K562 (cell line): ENCODE results near the gene PDK1. TPM values are rescaled to one million over a fixed set of nuclear protein-coding genes. Genes with fewer than 3 reads are reported as not detected.

Experiments
- BRD4 ChIP-seq: fragments of 200-600 bp; sonication (generic); IDR thresholded peaks from 2 replicates; pipeline ENCODE4 v1.6.1; 2017; ENCODE audit warnings: inconsistent platforms
- DNMT1 ChIP-seq: fragments of 450-650 bp; IDR thresholded peaks from 2 replicates; pipeline ENCODE4 v1.6.1; 2016; ENCODE audit warnings: antibody characterized with exemption, mild to moderate bottlenecking
- FOXA3 ChIP-seq, 2 experiments: fragments of 450-650 bp in 1 of 2; sonication (generic) in 1 of 2; formaldehyde crosslinking; IDR thresholded peaks in 1 of 2; conservative IDR thresholded peaks in 1 of 2; 2 replicates each; pipeline versions ENCODE4 v1.4.0 to v1.8.0; 2020 to 2022; ENCODE audit warnings: mild to moderate bottlenecking in 2 of 2, missing genetic modification reagents in 1 of 2
- HNRNPL ChIP-seq: fragments of 200-400 bp; formaldehyde crosslinking; IDR thresholded peaks from 2 replicates; pipeline ENCODE4 v1.6.1; 2017; ENCODE audit warnings: low read depth, mild to moderate bottlenecking, low read length
- NR2C2 ChIP-seq, 2 experiments: fragments of 200-800 bp in 1 of 2; sonication (Bioruptor generic) in 1 of 2; sonication (generic) in 1 of 2; formaldehyde crosslinking in 1 of 2; IDR thresholded peaks; 2 replicates each; pipeline versions ENCODE4 v1.6.1 to v1.8.0; 2016 to 2022; ENCODE audit warnings: mild to moderate bottlenecking in 1 of 2, missing compliant biosample characterization in 1 of 2, missing genetic modification characterization in 1 of 2, missing genetic modification reagents in 1 of 2
- OTX1 ChIP-seq: fragments of 450-650 bp; formaldehyde crosslinking; IDR thresholded peaks from 2 replicates; pipeline ENCODE4 v1.4.0; 2022; ENCODE audit warnings: mild to moderate bottlenecking
- RAD51 ChIP-seq: fragments of 450-650 bp; IDR thresholded peaks from 2 replicates; pipeline ENCODE4 v1.7.1; 2016; ENCODE audit warnings: low read depth, mild to moderate bottlenecking, borderline replicate concordance
- SMC3 ChIP-seq: conservative IDR thresholded peaks from 2 replicates; pipeline ENCODE4 v1.6.1; 2011; ENCODE audit warnings: low read depth, low read length, improper control_type of control experiment; ENCODE audit not compliant: insufficient read depth
- XRCC3 ChIP-seq: fragments of 450-650 bp; IDR thresholded peaks from 2 replicates; pipeline ENCODE4 v1.6.1; 2017; ENCODE audit warnings: mild to moderate bottlenecking, moderate library complexity
- ZNF212 ChIP-seq: fragments of 450-650 bp; formaldehyde crosslinking; IDR thresholded peaks from 2 replicates; pipeline ENCODE4 v1.4.0; 2020; ENCODE audit warnings: mild to moderate bottlenecking
- ZNF354B ChIP-seq: fragments of 250-450 bp; sonication (Bioruptor Pico); IDR thresholded peaks from 2 replicates; pipeline ENCODE4 v1.4.0; 2020
- polyA plus RNA-seq, 8 experiments: library from polyadenylated mRNA; depleted of rRNA in 4 of 8; stranded (reverse) in 5 of 8; unstranded in 3 of 8; fragments of >200 nt; fragmentation: Nextera tagmentation in 2 of 8; fragmentation: Illumina TruSeq in 1 of 8; extraction: Ambion mirVana in 2 of 8; extraction: Trizol in 1 of 8; gene quantifications; 2 replicates each; pipeline versions ENCODE4 v1.2.1 to v1.2.3, GENCODE V29; 2011 to 2014; ENCODE audit warnings: inconsistent platforms in 1 of 8, missing spikeins in 1 of 8
- total RNA-seq, 7 experiments: library from RNA; depleted of rRNA in 6 of 7; stranded (reverse); fragments of >200 nt in 6 of 7; fragmentation: Illumina TruSeq in 2 of 7; extraction: Trizol in 2 of 7; gene quantifications; 2 replicates each; pipeline versions ENCODE4 v1.2.1 to v1.2.3, GENCODE V29; 2011 to 2021; ENCODE audit warnings: low replicate concordance in 1 of 7
- TF ChIP-seq, protein P1 (sequence below), 2 experiments: fragments of 150-350 bp in 1 of 2; IDR thresholded peaks; 2 replicates each; pipeline ENCODE4 v1.6.1; 2012 to 2016; ENCODE audit warnings: low read depth in 2 of 2, low read length in 2 of 2, mild to moderate bottlenecking in 1 of 2, moderate library complexity in 1 of 2
- TF ChIP-seq, protein P2 (sequence below): sonication (generic); formaldehyde crosslinking; IDR thresholded peaks from 2 replicates; pipeline ENCODE4 v1.8.0; 2022; ENCODE audit warnings: mild to moderate bottlenecking, missing genetic modification reagents
- TF ChIP-seq, protein P3 (sequence below): fragments of 450-650 bp; IDR thresholded peaks from 2 replicates; pipeline ENCODE4 v1.6.1; 2016; ENCODE audit warnings: missing biosample characterization, missing genetic modification characterization
- TF ChIP-seq, protein P4 (sequence below): sonication (generic); formaldehyde crosslinking; IDR thresholded peaks from 2 replicates; pipeline ENCODE4 v1.8.1; 2023; ENCODE audit warnings: mild to moderate bottlenecking, missing genetic modification reagents
- TF ChIP-seq, protein P5 (sequence below): sonication (generic); formaldehyde crosslinking; IDR thresholded peaks from 2 replicates; pipeline ENCODE4 v1.9.0; 2022; ENCODE audit warnings: mild to moderate bottlenecking, missing genetic modification reagents
- TF ChIP-seq, protein P6 (sequence below): fragments of 450-650 bp; formaldehyde crosslinking; IDR thresholded peaks from 2 replicates; pipeline ENCODE4 v1.4.0; 2022; ENCODE audit warnings: mild to moderate bottlenecking, moderate library complexity

Gene PDK1
- total and polyA plus RNA-seq, 9 of the 15 experiments (the other 6 are each of a cell fraction or from before 2014, with no cell fraction given), result 3.5 to 176 (median 13.9) TPM

DNA sequence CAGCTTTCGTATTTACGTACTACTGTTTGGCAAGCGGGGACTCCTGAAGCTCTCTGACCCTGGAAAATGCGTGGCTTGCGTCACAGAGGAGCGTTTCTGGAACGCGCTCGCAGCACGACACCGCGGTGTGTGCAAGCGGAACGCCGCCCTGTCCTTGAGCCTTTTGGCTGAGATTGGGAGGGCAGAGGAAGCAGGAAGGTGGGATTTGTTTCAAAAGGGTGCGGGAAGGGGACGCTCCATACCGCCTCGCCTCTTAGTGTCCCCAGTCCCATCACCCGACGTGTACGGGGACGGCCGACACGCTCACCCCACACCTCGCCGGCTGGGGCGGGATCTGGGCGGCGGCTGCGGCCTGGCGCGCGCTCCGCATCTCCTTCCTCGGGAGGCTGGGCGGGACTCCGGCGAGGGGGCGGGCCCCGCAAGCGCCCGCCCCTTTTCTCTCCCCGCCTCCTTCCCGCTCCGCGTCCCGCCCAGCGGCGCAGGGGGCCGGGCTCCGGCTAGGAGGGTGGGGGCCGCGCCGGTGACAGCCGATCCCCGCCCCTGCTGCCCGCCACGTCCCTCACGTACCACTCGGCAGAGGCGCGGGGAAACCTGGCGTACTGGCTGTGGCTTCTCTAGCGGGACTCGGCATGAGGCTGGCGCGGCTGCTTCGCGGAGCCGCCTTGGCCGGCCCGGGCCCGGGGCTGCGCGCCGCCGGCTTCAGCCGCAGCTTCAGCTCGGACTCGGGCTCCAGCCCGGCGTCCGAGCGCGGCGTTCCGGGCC is at the start of gene PDK1 (continued):
- TF ChIP-seq, protein P1, sequence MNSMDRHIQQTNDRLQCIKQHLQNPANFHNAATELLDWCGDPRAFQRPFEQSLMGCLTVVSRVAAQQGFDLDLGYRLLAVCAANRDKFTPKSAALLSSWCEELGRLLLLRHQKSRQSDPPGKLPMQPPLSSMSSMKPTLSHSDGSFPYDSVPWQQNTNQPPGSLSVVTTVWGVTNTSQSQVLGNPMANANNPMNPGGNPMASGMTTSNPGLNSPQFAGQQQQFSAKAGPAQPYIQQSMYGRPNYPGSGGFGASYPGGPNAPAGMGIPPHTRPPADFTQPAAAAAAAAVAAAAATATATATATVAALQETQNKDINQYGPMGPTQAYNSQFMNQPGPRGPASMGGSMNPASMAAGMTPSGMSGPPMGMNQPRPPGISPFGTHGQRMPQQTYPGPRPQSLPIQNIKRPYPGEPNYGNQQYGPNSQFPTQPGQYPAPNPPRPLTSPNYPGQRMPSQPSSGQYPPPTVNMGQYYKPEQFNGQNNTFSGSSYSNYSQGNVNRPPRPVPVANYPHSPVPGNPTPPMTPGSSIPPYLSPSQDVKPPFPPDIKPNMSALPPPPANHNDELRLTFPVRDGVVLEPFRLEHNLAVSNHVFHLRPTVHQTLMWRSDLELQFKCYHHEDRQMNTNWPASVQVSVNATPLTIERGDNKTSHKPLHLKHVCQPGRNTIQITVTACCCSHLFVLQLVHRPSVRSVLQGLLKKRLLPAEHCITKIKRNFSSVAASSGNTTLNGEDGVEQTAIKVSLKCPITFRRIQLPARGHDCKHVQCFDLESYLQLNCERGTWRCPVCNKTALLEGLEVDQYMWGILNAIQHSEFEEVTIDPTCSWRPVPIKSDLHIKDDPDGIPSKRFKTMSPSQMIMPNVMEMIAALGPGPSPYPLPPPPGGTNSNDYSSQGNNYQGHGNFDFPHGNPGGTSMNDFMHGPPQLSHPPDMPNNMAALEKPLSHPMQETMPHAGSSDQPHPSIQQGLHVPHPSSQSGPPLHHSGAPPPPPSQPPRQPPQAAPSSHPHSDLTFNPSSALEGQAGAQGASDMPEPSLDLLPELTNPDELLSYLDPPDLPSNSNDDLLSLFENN (IDR thresholded peaks at IDR 0.05; ENCODE audit: low read depth in 2 of 2, low read length in 2 of 2), result peak in 1 of 2 experiments; percentile 47; a peak in 1 of 4 replicates
- TF ChIP-seq BRD4 (no peak), FOXA3 (CRISPR knock-in tag; conservative IDR thresholded peaks at IDR 0.05 in 1 of 2, IDR thresholded peaks at IDR 0.05 in 1 of 2) (no peak; a peak in 1 of 4 replicates), ZNF354B (CRISPR knock-in tag) (no peak), XRCC3 (no peak), RAD51 (no peak), DNMT1 (no peak), NR2C2 (CRISPR knock-in tag; IDR thresholded peaks at IDR 0.05) (peak; percentile 65; the same call in 1 of the 2 replicates), NR2C2 (tag; IDR thresholded peaks at IDR 0.05) (peak; percentile 78), ZNF212 (no peak), HNRNPL (no peak), OTX1 (peak; percentile 58; the same call in 1 of the 2 replicates), SMC3 (no peak)
- TF ChIP-seq, protein P2, sequence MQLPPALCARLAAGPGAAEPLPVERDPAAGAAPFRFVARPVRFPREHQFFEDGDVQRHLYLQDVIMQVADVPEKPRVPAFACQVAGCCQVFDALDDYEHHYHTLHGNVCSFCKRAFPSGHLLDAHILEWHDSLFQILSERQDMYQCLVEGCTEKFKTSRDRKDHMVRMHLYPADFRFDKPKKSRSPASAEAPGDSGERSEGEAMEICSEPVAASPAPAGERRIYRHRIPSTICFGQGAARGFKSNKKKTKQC (CRISPR knock-in tag), result peak; percentile 81
- TF ChIP-seq, protein P3, sequence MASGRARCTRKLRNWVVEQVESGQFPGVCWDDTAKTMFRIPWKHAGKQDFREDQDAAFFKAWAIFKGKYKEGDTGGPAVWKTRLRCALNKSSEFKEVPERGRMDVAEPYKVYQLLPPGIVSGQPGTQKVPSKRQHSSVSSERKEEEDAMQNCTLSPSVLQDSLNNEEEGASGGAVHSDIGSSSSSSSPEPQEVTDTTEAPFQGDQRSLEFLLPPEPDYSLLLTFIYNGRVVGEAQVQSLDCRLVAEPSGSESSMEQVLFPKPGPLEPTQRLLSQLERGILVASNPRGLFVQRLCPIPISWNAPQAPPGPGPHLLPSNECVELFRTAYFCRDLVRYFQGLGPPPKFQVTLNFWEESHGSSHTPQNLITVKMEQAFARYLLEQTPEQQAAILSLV (tag), result no peak
- TF ChIP-seq, protein P4, sequence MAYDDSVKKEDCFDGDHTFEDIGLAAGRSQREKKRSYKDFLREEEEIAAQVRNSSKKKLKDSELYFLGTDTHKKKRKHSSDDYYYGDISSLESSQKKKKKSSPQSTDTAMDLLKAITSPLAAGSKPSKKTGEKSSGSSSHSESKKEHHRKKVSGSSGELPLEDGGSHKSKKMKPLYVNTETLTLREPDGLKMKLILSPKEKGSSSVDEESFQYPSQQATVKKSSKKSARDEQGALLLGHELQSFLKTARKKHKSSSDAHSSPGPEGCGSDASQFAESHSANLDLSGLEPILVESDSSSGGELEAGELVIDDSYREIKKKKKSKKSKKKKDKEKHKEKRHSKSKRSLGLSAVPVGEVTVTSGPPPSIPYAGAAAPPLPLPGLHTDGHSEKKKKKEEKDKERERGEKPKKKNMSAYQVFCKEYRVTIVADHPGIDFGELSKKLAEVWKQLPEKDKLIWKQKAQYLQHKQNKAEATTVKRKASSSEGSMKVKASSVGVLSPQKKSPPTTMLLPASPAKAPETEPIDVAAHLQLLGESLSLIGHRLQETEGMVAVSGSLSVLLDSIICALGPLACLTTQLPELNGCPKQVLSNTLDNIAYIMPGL (CRISPR knock-in tag), result no peak
- TF ChIP-seq, protein P5, sequence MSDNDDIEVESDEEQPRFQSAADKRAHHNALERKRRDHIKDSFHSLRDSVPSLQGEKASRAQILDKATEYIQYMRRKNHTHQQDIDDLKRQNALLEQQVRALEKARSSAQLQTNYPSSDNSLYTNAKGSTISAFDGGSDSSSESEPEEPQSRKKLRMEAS, result peak; percentile 78
- TF ChIP-seq, protein P6, sequence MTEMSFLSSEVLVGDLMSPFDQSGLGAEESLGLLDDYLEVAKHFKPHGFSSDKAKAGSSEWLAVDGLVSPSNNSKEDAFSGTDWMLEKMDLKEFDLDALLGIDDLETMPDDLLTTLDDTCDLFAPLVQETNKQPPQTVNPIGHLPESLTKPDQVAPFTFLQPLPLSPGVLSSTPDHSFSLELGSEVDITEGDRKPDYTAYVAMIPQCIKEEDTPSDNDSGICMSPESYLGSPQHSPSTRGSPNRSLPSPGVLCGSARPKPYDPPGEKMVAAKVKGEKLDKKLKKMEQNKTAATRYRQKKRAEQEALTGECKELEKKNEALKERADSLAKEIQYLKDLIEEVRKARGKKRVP (CRISPR knock-in tag), result peak; percentile 55; the same call in 1 of the 2 replicates
